ENCODE data around the gene ZBED4. TPM values are rescaled to one million over a fixed set of nuclear protein-coding genes. Genes with fewer than 3 reads are reported as not detected.

ZBED4 gene
- total RNA-seq, 2 experiments from 2014 or later: 14.8 to 15.0 TPM

DNA sequence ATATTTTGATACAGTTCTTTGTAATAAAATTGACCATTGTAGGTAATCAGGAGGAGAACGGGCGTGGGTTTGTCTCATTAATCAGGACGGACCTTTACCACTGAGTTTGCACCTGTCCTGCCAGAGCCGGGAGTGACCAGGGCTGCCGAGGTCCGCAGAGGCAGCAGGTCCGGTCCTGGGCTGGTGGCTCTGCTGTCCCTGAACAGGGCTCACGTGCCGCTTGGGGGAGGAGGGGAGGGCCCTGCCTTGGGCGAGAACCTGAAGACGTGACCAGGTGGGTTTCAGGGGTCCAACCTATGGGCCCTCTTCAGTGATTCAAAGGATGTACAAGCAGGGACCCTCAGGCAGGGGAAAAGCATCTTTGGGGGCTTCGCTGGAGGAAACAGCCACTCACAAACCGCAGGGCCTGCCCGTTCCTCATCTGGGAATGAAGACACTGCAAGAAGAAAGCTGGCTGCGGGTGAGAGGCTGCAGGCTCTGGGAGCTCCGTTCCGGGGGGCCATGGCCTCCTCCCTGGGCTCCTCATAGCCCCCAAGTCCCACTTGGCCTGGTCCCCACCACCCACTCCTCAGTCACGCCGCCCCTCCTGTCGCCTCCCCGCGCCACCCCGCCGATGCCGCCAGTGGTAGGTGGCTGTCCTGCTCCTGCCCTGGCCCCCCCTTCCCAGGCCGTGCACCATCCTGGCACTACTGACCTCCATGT lies 74.0 kb downstream of the ZBED4 start:
- Histone ChIP-seq H3K4me3 (ENCODE audit: low read length) (no peak overlapping the region), H3K9me3 (ENCODE audit: control insufficient read depth in 1 of 2, insufficient read depth in 1 of 2, low read length in 2 of 2) (no peaks in the 10 kb centered on the region), H3K4me1 (ENCODE audit: insufficient read depth, low read length) (peaks cover 56% of the 10 kb centered on the region), H3K36me3 (ENCODE audit: insufficient read depth, low read length) (no peaks in the 10 kb centered on the region), H3K27me3 (ENCODE audit: control insufficient read depth in 1 of 2, insufficient read depth in 2 of 2, low read length in 2 of 2) (no peaks in the 10 kb centered on the region), H3K27ac (ENCODE audit: low read depth in 1 of 2, low read length in 2 of 2) (no peak overlapping the region)
- intact Hi-C loops (cut with DNase I, micrococcal nuclease): loop anchor here (5.0 to 10.0 kb wide), 4 partner anchors 35 to 280 kb away; partner anchors contain the start of gene PIM3 (in 1 of the 2)
- ATAC-seq (ENCODE audit: poor library complexity) (no peak), DNase-seq (no peak)
- Mint-ChIP-seq H3K9me3 (no peaks in the 10 kb centered on the region), H3K4me1 (ENCODE audit: low read depth) (peaks cover 44% of the 10 kb centered on the region), H3K4me3 (peak overlapping the region; percentile 63), H3K27ac (peak overlapping the region; percentile 82), H3K27me3 (no peaks in the 10 kb centered on the region), H3K36me3 (ENCODE audit: low read depth) (peaks cover 7% of the 10 kb centered on the region)
- TF ChIP-seq, protein P1, sequence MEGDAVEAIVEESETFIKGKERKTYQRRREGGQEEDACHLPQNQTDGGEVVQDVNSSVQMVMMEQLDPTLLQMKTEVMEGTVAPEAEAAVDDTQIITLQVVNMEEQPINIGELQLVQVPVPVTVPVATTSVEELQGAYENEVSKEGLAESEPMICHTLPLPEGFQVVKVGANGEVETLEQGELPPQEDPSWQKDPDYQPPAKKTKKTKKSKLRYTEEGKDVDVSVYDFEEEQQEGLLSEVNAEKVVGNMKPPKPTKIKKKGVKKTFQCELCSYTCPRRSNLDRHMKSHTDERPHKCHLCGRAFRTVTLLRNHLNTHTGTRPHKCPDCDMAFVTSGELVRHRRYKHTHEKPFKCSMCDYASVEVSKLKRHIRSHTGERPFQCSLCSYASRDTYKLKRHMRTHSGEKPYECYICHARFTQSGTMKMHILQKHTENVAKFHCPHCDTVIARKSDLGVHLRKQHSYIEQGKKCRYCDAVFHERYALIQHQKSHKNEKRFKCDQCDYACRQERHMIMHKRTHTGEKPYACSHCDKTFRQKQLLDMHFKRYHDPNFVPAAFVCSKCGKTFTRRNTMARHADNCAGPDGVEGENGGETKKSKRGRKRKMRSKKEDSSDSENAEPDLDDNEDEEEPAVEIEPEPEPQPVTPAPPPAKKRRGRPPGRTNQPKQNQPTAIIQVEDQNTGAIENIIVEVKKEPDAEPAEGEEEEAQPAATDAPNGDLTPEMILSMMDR (IDR thresholded peaks at IDR 0.05): no peak
- CTCF ChIA-PET: interaction anchor here (1.4 kb wide), 1 partner anchor 103 kb away, joined by 5 read pairs; no protein-coding TSS in a partner anchor
- POLR2A ChIA-PET: no interaction called here

DNA sequence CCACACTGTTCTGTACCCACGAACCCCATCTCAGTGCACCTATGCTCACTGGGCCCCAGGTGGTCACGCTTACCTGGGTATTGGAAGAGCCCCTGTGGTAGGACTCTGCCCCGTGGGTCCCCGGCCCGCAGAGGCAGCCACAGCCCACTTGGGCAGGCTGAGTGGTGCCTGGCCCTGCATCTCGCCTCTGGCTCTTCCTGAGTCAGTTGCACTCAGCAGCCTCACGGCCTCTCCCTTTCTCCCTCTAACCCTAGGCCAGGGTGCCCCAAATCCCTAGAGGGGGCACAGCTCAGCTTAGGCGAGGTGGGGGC lies 74.5 kb downstream of the ZBED4 start:
- intact Hi-C loops (cut with DNase I, micrococcal nuclease): loop anchor here (5.0 to 10.0 kb wide), 4 partner anchors 34 to 279 kb away; partner anchors contain the start of gene PIM3 (in 1 of the 2)
- Mint-ChIP-seq H3K27me3 (no peaks in the 10 kb centered on the region), H3K9me3 (no peaks in the 10 kb centered on the region), H3K36me3 (ENCODE audit: low read depth) (peaks cover 7% of the 10 kb centered on the region), H3K27ac (no peak overlapping the region), H3K4me1 (ENCODE audit: low read depth) (peaks cover 49% of the 10 kb centered on the region), H3K4me3 (no peak overlapping the region)
- H3K27ac ChIP-seq (ENCODE audit: low read depth in 1 of 2, low read length in 2 of 2): no peak overlapping the region
- H3K36me3 ChIP-seq (ENCODE audit: insufficient read depth, low read length): no peaks in the 10 kb centered on the region
- ChIA-PET POLR2A (no interaction called here), CTCF (interaction anchor here (1.4 kb wide), 1 partner anchor 102 kb away, joined by 5 read pairs; no protein-coding TSS in a partner anchor)
- no peak overlapping the region for H3K4me3 ChIP-seq (ENCODE audit: low read length)
- DNase-seq (no peak), ATAC-seq (ENCODE audit: poor library complexity) (no peak)
- peaks cover 59% of the 10 kb centered on the region for H3K4me1 ChIP-seq (ENCODE audit: insufficient read depth, low read length)
- no peaks in the 10 kb centered on the region for H3K27me3 ChIP-seq (ENCODE audit: control insufficient read depth in 1 of 2, insufficient read depth in 2 of 2, low read length in 2 of 2)
- peaks cover 0 to under 1% of the 10 kb centered on the region in 2 experiments for H3K9me3 ChIP-seq (ENCODE audit: control insufficient read depth in 1 of 2, insufficient read depth in 1 of 2, low read length in 2 of 2)
- TF ChIP-seq, protein P1 (IDR thresholded peaks at IDR 0.05): no peak

DNA sequence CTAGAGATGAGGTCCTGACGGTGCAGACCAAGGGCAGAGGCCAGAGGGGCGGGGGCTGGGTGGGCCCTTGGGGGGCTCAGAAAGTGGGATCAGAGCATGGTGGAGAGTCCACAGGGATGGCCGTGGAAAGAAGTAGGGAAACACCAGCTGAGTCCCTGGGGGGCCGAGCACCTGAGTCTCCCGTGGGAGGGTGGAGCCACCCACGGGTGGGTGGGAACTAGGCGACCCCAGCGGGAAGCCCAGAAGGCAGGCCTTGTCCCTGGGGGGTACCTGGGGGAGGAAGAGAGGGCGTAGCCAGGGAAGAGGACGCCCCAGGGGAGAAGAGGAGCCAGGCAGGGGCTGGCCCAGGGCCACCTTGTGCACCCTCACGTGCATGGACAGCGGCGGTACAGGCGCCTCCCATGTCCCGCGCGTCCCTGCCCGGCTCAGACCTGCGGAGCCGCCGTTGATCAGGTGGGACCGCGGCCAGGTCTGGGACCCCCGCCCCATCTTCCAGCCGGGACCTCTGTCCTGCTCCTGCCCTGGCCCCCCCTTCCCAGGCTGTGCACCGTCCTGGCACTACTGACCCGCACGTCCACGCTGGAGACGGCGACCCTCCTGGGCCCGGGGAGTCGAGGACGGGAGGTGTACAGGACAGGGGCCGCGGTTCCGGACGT lies 75.0 kb downstream of the ZBED4 start:
- Histone ChIP-seq H3K36me3 (ENCODE audit: insufficient read depth, low read length) (no peaks in the 10 kb centered on the region), H3K27me3 (ENCODE audit: control insufficient read depth in 1 of 2, insufficient read depth in 2 of 2, low read length in 2 of 2) (no peaks in the 10 kb centered on the region), H3K9me3 (ENCODE audit: control insufficient read depth in 1 of 2, insufficient read depth in 1 of 2, low read length in 2 of 2) (peaks cover 0 to 5% of the 10 kb centered on the region in 2 experiments), H3K4me1 (ENCODE audit: insufficient read depth, low read length) (peaks cover 64% of the 10 kb centered on the region), H3K4me3 (ENCODE audit: low read length) (no peak overlapping the region), H3K27ac (ENCODE audit: low read depth in 1 of 2, low read length in 2 of 2) (no peak overlapping the region)
- ChIA-PET CTCF (no interaction called here), POLR2A (no interaction called here)
- TF ChIP-seq, protein P1 (IDR thresholded peaks at IDR 0.05): no peak
- peaks cover 7% of the 10 kb centered on the region for H3K36me3 Mint-ChIP-seq (ENCODE audit: low read depth)
- peak overlapping the region; percentile 42 for H3K4me3 Mint-ChIP-seq
- ATAC-seq (ENCODE audit: poor library complexity) (no peak), DNase-seq (peak in 1 of 14 experiments; percentile 52)
- intact Hi-C loops (cut with DNase I, micrococcal nuclease): loop anchor here (1.0 to 10.0 kb wide), 6 partner anchors 34 to 279 kb away; partner anchors contain the start of gene PIM3 (in 1 of the 2)
- no peaks in the 10 kb centered on the region for H3K9me3 Mint-ChIP-seq
- H3K4me1 Mint-ChIP-seq (ENCODE audit: low read depth): peaks cover 52% of the 10 kb centered on the region
- no peaks in the 10 kb centered on the region for H3K27me3 Mint-ChIP-seq
- no peak overlapping the region for H3K27ac Mint-ChIP-seq
